ENCODE results near the gene GMEB1.
"Not testable (repeated sequence)": the region's sequence is repeated elsewhere in the genome, so short reads cannot be mapped to it uniquely, and the experiment has no call there.

GMEB1 gene

DNA sequence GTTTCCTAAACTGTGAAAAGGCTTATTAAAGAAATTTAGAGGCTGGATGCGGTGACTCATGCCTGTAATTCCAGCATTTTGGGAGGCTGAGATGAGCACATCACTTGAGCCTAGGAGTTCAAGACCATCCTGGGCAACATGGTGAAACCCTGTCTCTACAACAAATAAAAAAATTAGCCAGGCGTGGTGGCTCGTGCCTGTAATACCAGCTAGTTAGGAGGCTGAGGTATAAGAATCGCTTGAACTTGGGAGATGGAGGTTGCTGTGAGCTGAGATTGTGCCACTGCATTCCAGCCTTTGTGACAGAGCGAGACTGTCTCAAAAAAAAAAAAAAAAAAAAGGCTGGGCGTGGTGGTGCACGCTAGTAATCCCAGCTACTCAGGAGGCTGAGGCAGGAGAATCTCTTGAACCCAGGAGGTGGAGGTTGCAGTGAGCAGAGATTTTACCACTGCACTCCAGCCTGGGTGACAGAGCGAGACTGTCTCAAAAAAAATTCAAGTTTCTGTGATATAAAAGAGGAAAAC lies 82.2 kb downstream of the GMEB1 start:
- not testable (repeated sequence) for DNase-seq (ENCODE audit: low read depth)

DNA sequence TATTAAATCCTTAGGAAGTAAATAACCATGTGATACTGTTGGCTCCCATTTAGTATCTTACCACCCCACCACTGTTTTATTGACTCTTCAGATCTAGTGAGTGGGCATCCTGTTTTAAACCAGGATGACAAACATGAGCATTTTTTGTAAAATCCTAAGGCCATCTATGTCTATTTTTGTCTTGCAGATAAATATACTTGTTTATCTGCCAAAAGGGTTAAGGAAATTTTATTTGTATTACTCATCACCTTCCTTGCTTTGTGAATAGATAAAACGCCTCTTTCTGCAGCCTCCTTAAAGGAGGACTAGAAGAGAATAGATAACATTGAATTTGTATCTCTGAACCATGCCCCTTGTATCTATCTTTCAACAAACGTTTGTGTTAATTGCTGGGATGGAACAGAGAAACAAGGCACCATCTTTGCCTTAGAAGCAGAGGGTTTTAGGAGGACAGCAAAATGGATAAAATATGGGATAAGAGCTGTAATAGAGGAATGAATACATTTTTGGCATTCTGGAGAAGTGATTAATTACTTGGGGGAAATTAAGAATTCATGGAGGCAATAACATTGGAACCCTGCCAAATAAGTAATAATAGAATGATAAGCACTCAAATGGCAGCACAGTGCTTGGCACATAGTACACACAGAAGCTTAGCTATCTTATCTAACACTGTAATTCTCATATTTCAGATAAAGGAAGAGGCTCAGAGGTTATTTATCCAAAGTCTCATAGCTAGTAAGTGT lies 82.9 kb downstream of the GMEB1 start:
- no peak for DNase-seq (ENCODE audit: low read depth)

DNA sequence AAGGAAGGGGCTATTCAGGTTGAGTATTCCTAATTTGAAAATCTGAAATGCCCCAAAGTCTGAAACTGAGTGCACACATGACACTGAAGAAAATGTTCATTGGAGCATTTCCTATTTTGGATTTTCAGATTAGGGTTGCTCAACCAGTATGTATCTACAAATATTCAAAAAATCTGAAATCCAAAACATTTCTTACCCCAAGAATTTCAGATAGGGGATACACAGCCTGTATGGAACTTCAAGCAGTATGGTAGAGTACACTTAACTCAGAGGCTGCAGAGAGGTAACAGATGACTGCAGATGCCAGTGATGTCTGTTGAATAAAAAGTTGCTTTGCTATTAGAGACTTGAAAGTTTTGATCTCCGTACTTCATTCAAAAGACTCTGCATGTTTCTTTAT lies 87.1 kb downstream of the GMEB1 start:
- DNase-seq (ENCODE audit: low read depth), result no peak

DNA sequence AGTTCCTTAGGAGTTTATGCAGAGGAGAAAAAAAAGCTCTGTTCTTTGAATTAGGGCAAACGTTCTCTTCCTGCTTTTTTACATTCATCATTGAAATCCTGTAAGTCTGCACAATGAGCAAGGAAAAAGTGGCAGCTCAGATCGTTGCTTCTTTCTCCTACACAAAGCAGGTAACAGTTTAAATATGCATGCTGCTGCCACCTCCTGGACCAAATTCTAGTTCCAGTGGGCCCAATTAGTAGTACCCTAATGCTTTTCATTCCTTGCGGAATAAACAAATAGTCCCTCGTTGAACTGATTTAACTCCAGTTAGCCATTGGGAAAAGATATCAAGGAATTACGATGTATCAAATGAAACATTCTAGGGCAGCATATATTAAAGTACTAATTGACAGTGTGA lies 88.3 kb downstream of the GMEB1 start:
- DNase-seq (ENCODE audit: low read depth), result no peak

DNA sequence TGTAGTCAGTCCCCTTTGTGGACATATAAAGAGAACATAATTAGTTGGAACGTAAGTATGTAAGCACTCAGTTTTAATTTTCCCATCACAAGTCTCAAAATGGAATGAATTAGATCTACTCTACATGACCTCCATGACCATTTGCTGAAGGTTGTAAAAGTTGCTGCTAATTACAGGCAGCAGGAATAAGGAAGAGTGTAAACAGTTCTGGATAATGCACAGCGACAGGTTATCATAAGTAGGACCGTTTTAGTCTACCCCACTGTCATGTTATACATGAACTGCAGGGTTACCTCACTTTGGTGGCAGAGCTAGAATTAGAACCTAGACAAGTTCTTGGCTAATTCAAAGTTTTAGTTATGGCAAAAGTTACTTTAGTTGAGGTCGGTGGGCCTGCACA lies 89.8 kb downstream of the GMEB1 start:
- no peak for DNase-seq (ENCODE audit: low read depth)

DNA sequence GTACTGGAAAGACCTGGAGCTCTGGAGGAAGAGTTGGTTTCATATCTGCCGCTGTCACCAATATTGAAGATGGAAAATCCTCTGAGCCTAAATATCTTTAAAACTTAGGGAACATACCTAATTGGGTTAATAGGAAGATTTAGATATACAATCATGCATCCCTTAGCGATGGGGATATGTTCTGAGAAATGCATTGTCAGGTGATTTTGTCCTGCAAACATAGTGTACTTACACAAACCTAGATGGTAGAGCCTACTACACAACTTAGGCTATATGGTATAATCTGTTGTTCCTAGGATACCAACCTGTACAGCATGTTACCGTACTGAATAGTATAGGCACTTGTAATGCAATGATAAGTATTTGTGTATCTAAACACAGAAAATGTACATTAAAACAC lies 90.7 kb downstream of the GMEB1 start:
- no peak for DNase-seq (ENCODE audit: low read depth)

DNA sequence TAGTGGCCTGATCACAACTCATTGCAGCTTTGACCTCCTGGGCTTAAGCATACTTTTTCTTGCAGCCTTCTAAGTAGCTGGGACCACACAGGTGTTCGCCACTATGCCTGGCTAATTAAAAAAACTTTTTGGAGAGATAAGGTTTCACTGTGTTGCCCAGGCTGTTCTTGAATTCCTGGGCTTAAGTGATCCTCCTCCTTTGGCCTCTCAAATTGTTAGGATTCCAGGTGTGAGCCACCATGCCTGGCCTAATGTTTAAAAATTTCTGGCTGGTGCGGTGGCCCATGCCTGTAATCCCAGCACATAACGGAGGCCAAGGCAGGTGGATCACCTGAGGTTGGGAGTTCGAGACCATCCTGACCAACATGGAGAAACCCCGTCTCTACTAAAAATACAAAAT lies 92.6 kb downstream of the GMEB1 start:
- DNase-seq (ENCODE audit: low read depth), result no peak

DNA sequence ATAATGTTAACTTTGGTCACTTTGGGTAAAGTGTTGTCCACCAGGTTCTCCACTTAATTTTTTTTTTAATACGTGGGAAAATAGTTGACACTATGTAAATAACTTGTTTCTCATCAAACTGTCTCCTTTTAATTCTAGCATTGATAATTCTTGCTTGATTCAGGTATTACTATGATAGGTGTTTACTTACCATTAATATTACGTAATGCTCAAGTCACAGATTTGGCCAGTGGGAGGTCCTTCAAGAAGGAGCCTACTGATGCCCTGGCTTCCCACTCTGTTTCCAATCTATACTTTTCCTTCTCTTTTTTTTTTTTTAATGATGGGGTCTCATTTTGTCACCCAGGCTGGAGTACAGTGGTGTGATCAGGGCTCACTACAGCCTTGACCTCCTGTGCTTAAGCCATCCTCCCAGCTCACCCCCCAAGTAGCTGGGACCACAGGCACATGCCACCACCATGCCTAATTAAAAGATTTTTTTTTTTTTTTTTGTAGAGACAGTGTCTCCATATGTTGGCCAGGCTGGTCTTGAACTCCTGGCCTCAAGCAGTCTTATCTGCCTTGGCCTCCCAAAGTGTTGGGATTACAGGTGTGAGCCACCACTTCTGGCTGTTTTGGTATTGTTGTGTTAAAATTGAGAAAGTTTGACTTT lies 98.1 kb downstream of the GMEB1 start:
- no peak for DNase-seq (ENCODE audit: low read depth)

All from GM04504 (cell line).